Sigmoid colon (tissue), 7 donors: ENCODE data around the gene MITD1. TPM values are rescaled to one million over a fixed set of nuclear protein-coding genes. Genes with fewer than 3 reads are reported as not detected.

Experiments
- DNase-seq: peaks from one replicate; pipeline ENCODE4 v3.0.0-alpha.2; 2019
- H3K27ac ChIP-seq, 4 donors: fragments of 200-600 bp; sonication (generic); one replicate each; pipeline ENCODE4 v1.5.1; 2016 to 2019; ENCODE audit warnings: mild to moderate bottlenecking in 1 of 4
- H3K27me3 ChIP-seq, 3 donors: fragments of 200-600 bp; sonication (generic); one replicate each; pipeline ENCODE4 v1.5.1; 2019; ENCODE audit warnings: mild to moderate bottlenecking in 1 of 3
- H3K36me3 ChIP-seq, 4 donors: fragments of 200-600 bp; sonication (generic); one replicate each; pipeline ENCODE4 v1.5.1; 2016 to 2019
- H3K4me1 ChIP-seq, 4 donors: fragments of 200-600 bp; sonication (generic); one replicate each; pipeline ENCODE4 v1.5.1; 2017 to 2019
- H3K4me3 ChIP-seq, 4 donors: fragments of 200-600 bp; sonication (generic); one replicate each; pipeline ENCODE4 v1.5.1; 2017 to 2019; ENCODE audit warnings: mild to moderate bottlenecking in 2 of 4, moderate library complexity in 1 of 4
- H3K9me3 ChIP-seq, 4 donors: fragments of 200-600 bp in 3 of 4; sonication (generic) in 3 of 4; one replicate each; pipeline versions ENCODE4 v1.5.1 to v1.6.1; 2013 to 2019
- CTCF ChIP-seq, 4 experiments: fragments of 450-650 bp in 3 of 4; fragments of 200-600 bp in 1 of 4; IDR thresholded peaks; one replicate each; pipeline ENCODE4 v1.5.1; 2016 to 2019; ENCODE audit warnings: antibody characterized with exemption in 4 of 4, mild to moderate bottlenecking in 3 of 4, moderate library complexity in 2 of 4
- EP300 ChIP-seq, 4 donors: sonication (generic); formaldehyde crosslinking; IDR thresholded peaks; one replicate each; pipeline ENCODE4 v1.6.1; 2017; ENCODE audit warnings: antibody characterized with exemption in 4 of 4
- POLR2A ChIP-seq, 2 donors: fragments of 450-650 bp; IDR thresholded peaks; one replicate each; pipeline ENCODE4 v1.6.1; 2016; ENCODE audit warnings: antibody characterized with exemption in 2 of 2, mild to moderate bottlenecking in 2 of 2, moderate library complexity in 2 of 2
- POLR2AphosphoS5 ChIP-seq, 4 donors: sonication (generic); formaldehyde crosslinking; IDR thresholded peaks; one replicate each; pipeline ENCODE4 v1.6.1; 2017; ENCODE audit warnings: antibody characterized with exemption in 4 of 4
- WGBS, 2 donors: extraction: QIAGEN DNeasy Blood & Tissue Kit; methylation state at CpG; one replicate each; pipeline ENCODE4 v1.1.7; 2013; 5-methylcytosine and 5-hydroxymethylcytosine counted together
- intact Hi-C: fragments of 100-400 bp; cut with DNase I; formaldehyde crosslinking; loops from one replicate; pipeline ENCODE4 v1.15.1; 2023
- polyA plus RNA-seq, 3 donors: library from polyadenylated mRNA; stranded (reverse); fragments of 200-250 nt; gene quantifications; one replicate each; pipeline ENCODE4 v1.2.3, GENCODE V29; 2013
- total RNA-seq, 4 donors: library from RNA; depleted of rRNA; stranded (reverse); fragments of >200 nt; gene quantifications; one replicate each; pipeline ENCODE4 v1.1.0, GENCODE V29; 2016
- donor health status: healthy with polysubstance abuse.
- donor health status: Bipolar disorder and iron deficiency.
- donor health status: healthy.

Gene MITD1
- total RNA-seq (10 to 100 TPM; 18.3 to 30.9 (median 23.5) TPM), polyA plus RNA-seq (10 to 100 TPM; 25.7 to 37.1 (median 31.8) TPM)

- TF ChIP-seq POLR2AphosphoS5 (IDR thresholded peaks at IDR 0.05) (peak; percentile 74 to 92 (median 82)), CTCF (IDR thresholded peaks at IDR 0.05) (no peak), EP300 (IDR thresholded peaks at IDR 0.05) (no peak), POLR2A (IDR thresholded peaks at IDR 0.05) (peak in 1 of 2 donors; percentile 34)
These were observed at the start of gene MITD1, which contains the start of gene MRPL30 for GRCh38 chr2:99180755-99181623. Gene MITD1 (minus strand): TSS chr2:99181058. CDS start chr2:99180981, 77 bp downstream. Gene MRPL30 (plus strand): TSS chr2:99181184. CDS start chr2:99186204, 5,020 bp downstream.

GRCh38 chr2:99217929-99218501 is 37.2 kb upstream of the MITD1 start:
- WGBS, 2 donors: 34 to 69% methylated on average over 4 of the region's 4 CpGs
- Histone ChIP-seq H3K36me3 (peaks cover 0 to 23% (median 0%) of the 10 kb centered on the region in 4 donors), H3K4me3 (no peak overlapping the region)

More at GRCh38 chr2:99180755-99181623, at the start of gene MITD1, which contains the start of gene MRPL30:
- no peaks in the 10 kb centered on the region for H3K36me3 ChIP-seq
- intact Hi-C loops: loop anchor here (2.0 to 5.0 kb wide), 3 partner anchors 26 to 156 kb away; partner anchors contain the start of genes C2orf15, EIF5B, LIPT1 and TSGA10
- H3K4me1 ChIP-seq: peaks cover 0 to 38% (median 34%) of the 10 kb centered on the region in 4 donors
- H3K27me3 ChIP-seq: no peaks in the 10 kb centered on the region
- DNase-seq: peak; percentile 96
- peak within 1 kb of the TSS; percentile 76 to 81 (median 78) for H3K27ac ChIP-seq
- peak within 1 kb of the TSS; percentile 61 to 81 (median 77) for H3K4me3 ChIP-seq
- WGBS, 2 donors: 0% methylated on average over 39 of the region's 39 CpGs
- no peaks in the 10 kb centered on the region for H3K9me3 ChIP-seq

GRCh38 chr2:99216096-99216495 is 35.2 kb upstream of the MITD1 start:
- TF ChIP-seq CTCF (IDR thresholded peaks at IDR 0.05) (no peak), POLR2A (IDR thresholded peaks at IDR 0.05) (no peak), POLR2AphosphoS5 (IDR thresholded peaks at IDR 0.05) (no peak), EP300 (IDR thresholded peaks at IDR 0.05) (no peak)

More at GRCh38 chr2:99217929-99218501, 37.2 kb upstream of the MITD1 start:
- Histone ChIP-seq H3K9me3 (no peaks in the 10 kb centered on the region), H3K27me3 (no peaks in the 10 kb centered on the region), H3K27ac (no peak overlapping the region), H3K4me1 (no peaks in the 10 kb centered on the region)
- TF ChIP-seq EP300 (IDR thresholded peaks at IDR 0.05) (no peak), POLR2AphosphoS5 (IDR thresholded peaks at IDR 0.05) (no peak), CTCF (IDR thresholded peaks at IDR 0.05) (no peak), POLR2A (IDR thresholded peaks at IDR 0.05) (no peak)
- no peak for DNase-seq
- intact Hi-C loops: no loop called here

GRCh38 chr2:99205491-99205890 is 24.6 kb upstream of the MITD1 start:
- Histone ChIP-seq H3K36me3 (peaks cover 0 to 7% (median 0%) of the 10 kb centered on the region in 4 donors), H3K27ac (no peak overlapping the region), H3K4me1 (no peaks in the 10 kb centered on the region), H3K27me3 (no peaks in the 10 kb centered on the region), H3K9me3 (no peaks in the 10 kb centered on the region), H3K4me3 (no peak overlapping the region)
- no peak for TF ChIP-seq EP300 (IDR thresholded peaks at IDR 0.05)
- TF ChIP-seq POLR2AphosphoS5 (IDR thresholded peaks at IDR 0.05): no peak
- TF ChIP-seq POLR2A (IDR thresholded peaks at IDR 0.05): no peak
- no peak for TF ChIP-seq CTCF (IDR thresholded peaks at IDR 0.05)
- intact Hi-C loops: no loop called here
- 87 to 89% methylated on average over 5 of the region's 5 CpGs for WGBS, 2 donors
- DNase-seq: no peak

More at GRCh38 chr2:99216096-99216495, 35.2 kb upstream of the MITD1 start:
- Histone ChIP-seq H3K27me3 (no peaks in the 10 kb centered on the region), H3K4me3 (no peak overlapping the region), H3K36me3 (peaks cover 0 to 20% (median 0%) of the 10 kb centered on the region in 4 donors), H3K27ac (no peak overlapping the region), H3K4me1 (no peaks in the 10 kb centered on the region), H3K9me3 (no peaks in the 10 kb centered on the region)
- no peak for DNase-seq
- intact Hi-C loops: no loop called here
- WGBS, 2 donors: 96% methylated on average over 2 of the region's 2 CpGs
